ENCODE data around the gene IRF2. TPM values are rescaled to one million over a fixed set of nuclear protein-coding genes. Genes with fewer than 3 reads are reported as not detected.

Gene IRF2
- total and polyA plus RNA-seq, 9 donors: 27.8 to 68.4 (median 40.7) TPM

GRCh38 chr4:184395971-184396391 is 78.4 kb downstream of the IRF2 start:
- TF ChIP-seq POLR2A (IDR thresholded peaks at IDR 0.05) (no peak), CTCF (IDR thresholded peaks at IDR 0.05) (no peak), EP300 (IDR thresholded peaks at IDR 0.05) (no peak)
- 56 to 84% (median 80%) methylated on average over 14 of the region's 14 CpGs for WGBS, 3 donors
- Histone ChIP-seq H3K27me3 (no peaks in the 10 kb centered on the region), H3K9me3 (no peaks in the 10 kb centered on the region), H3K4me1 (ENCODE audit: insufficient read depth) (peaks cover 22% of the 10 kb centered on the region), H3K36me3 (no peaks in the 10 kb centered on the region), H3K4me3 (no peak overlapping the region), H3K27ac (no peak overlapping the region)
- DNase-seq: no peak
- intact Hi-C loops (cut with DNase I): loop anchor here in 1 of 4 donors (10.0 kb wide), 1 partner anchor 139 kb away; no protein-coding TSS in a partner anchor

GRCh38 chr4:184395451-184395917 is 78.9 kb downstream of the IRF2 start:
- TF ChIP-seq EP300 (IDR thresholded peaks at IDR 0.05) (no peak), CTCF (IDR thresholded peaks at IDR 0.05) (no peak), POLR2A (IDR thresholded peaks at IDR 0.05) (no peak)
- no peak overlapping the region for H3K4me3 ChIP-seq
- no peaks in the 10 kb centered on the region for H3K36me3 ChIP-seq
- no peaks in the 10 kb centered on the region for H3K27me3 ChIP-seq
- peaks cover 22% of the 10 kb centered on the region for H3K4me1 ChIP-seq (ENCODE audit: insufficient read depth)
- intact Hi-C loops (cut with DNase I): loop anchor here in 1 of 4 donors (10.0 kb wide), 1 partner anchor 139 kb away; no protein-coding TSS in a partner anchor
- no peaks in the 10 kb centered on the region for H3K9me3 ChIP-seq
- WGBS, 3 donors: 76 to 86% (median 77%) methylated on average over 7 of the region's 7 CpGs
- DNase-seq: no peak
- H3K27ac ChIP-seq: no peak overlapping the region

- no peaks in the 10 kb centered on the region for H3K36me3 ChIP-seq
- no peaks in the 10 kb centered on the region for H3K27me3 ChIP-seq
- no peak for DNase-seq
- H3K9me3 ChIP-seq: no peaks in the 10 kb centered on the region
- H3K4me1 ChIP-seq (ENCODE audit: insufficient read depth): peaks cover 13% of the 10 kb centered on the region
- 75 to 89% (median 87%) methylated on average over 17 of the region's 17 CpGs for WGBS, 3 donors
- intact Hi-C loops (cut with DNase I): loop anchor here in 1 of 4 donors (10.0 kb wide), 1 partner anchor 142 kb away; no protein-coding TSS in a partner anchor
- TF ChIP-seq POLR2A (IDR thresholded peaks at IDR 0.05): no peak
- no peak for TF ChIP-seq EP300 (IDR thresholded peaks at IDR 0.05)
- no peak for TF ChIP-seq CTCF (IDR thresholded peaks at IDR 0.05)
- H3K4me3 ChIP-seq: no peak overlapping the region
- no peak overlapping the region for H3K27ac ChIP-seq
Measured at GRCh38 chr4:184392748-184393559, 81.4 kb downstream of the IRF2 start.

GRCh38 chr4:184392316-184392715 is 82.0 kb downstream of the IRF2 start:
- 90 to 94% (median 93%) methylated on average over 6 of the region's 6 CpGs for WGBS, 3 donors
- Histone ChIP-seq H3K27me3 (no peaks in the 10 kb centered on the region), H3K4me1 (ENCODE audit: insufficient read depth) (peaks cover 11% of the 10 kb centered on the region), H3K9me3 (no peaks in the 10 kb centered on the region), H3K27ac (no peak overlapping the region), H3K4me3 (no peak overlapping the region), H3K36me3 (no peaks in the 10 kb centered on the region)
- TF ChIP-seq POLR2A (IDR thresholded peaks at IDR 0.05) (no peak), EP300 (IDR thresholded peaks at IDR 0.05) (no peak), CTCF (IDR thresholded peaks at IDR 0.05) (no peak)
- intact Hi-C loops (cut with DNase I): loop anchor here in 1 of 4 donors (10.0 kb wide), 1 partner anchor 142 kb away; no protein-coding TSS in a partner anchor
- no peak for DNase-seq

All from ovary (tissue), 9 donors.